GM10847 (cell line): ENCODE data around the gene SCAF8.

ENCODE experiments used
- POLR2A ChIP-seq: IDR thresholded peaks from 2 replicates; pipeline ENCODE4 v1.6.1; 2011; ENCODE audit not compliant: insufficient read length; ENCODE audit errors: extremely low read depth

SCAF8 gene

DNA sequence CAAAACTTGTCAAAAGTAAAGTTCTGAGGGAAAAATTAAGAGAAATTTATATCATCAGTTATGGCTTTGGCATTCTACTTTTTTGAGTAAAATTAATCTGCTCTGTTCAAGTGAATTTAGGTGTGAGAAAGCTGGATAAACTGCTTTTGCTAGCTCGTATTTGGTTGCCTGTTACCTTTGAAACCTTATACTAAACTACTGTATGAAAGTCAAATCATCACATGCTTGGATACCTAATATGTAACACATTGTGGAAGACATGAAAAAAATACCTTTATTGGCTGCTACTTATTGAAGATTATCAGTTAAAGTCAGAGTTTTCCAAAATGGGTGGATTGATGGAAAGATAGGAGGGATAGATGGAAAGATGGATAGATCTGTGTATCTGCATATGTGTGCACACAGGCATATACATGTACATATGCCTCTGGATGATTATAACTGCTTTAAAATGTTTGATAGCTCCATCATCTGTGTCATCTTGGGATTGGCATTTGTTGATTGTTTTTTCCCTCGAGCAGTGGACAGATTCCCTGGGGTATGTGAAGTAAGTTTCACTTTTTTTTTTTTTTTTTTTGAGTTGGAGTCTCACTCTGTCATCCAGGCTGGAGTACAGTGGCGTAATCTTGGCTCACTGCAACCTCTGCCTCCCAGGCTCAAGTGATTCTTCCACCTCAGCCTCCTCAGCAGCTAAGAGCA, 24.3 kb downstream of the SCAF8 start:
- TF ChIP-seq POLR2A, result no peak

DNA sequence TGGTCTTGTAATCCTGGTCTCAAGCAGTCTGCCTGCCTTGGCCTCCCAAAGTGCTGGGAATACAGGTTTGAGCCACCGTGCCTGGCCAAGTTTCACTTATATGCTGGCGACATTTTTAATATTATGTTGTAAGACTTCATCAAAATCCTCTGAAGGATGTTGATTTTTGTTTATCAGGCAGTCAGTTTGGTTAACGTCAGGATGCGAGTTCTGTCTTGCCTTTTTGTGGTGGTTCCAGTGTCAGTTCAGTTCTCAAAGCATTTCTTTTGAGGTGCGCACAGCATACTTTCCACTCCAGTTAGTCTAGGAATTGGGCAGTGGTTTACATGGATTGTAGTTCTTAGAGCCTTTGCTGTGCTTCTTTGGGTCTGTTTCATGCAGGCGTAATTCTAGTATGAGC, 24.9 kb downstream of the SCAF8 start:
- TF ChIP-seq POLR2A, result no peak

DNA sequence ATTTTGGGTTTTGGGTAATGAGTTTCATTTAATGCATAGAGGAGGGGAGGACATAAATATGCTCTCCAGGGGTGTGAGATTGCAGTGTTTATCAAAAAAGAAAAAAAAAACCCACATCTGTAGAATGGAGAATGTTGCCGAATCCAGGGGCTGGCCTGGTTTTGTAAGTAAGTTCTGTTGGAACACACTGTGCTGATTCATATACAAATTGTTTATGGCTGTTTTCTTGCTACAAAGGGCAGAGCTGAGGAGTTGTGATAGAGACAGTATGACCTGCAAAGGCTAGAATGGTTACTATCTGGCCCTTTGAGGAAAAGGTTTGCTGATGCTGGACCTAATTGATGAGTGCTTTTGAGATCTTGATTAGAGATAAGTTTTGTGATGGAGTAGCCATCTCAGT, 30.4 kb downstream of the SCAF8 start:
- no peak for TF ChIP-seq POLR2A

DNA sequence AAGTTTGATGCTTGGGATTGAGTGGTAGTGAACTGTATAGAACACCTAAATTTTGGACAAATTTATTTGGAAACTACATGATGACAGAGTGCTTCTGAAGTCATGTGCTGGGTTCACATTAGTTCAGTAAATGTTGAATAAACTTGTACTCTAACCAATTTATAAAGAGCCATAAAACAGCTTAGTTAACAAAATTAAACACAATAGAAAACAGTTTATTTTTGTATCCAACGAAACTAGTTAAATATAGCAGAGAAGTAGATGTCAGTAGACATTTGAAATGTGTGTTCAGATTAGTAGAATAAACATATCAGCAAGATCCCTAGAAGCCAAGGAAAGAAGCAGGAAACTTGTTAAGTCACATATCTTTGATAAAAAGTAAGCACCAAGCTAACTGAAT, 32.1 kb downstream of the SCAF8 start:
- no peak for TF ChIP-seq POLR2A

DNA sequence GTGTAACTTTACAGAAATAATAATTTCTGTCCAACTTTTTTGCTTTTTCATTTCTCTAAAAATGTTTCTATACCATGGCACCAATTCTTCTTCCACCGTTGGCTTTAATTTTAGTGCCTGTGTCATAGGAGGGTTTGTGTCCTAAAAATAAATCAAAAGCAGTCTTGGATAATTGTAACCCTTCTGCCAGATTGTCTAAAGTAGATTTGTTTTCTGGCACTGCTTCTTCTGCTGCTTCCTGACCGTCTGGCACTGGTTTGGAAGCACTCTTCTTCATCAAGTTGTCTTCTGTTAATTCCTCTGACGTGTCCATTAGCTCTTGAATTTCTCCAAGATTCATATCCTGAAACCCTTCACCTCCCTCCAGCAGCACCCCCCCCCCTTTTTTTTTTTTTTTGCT, 33.1 kb downstream of the SCAF8 start:
- TF ChIP-seq POLR2A, result no peak

DNA sequence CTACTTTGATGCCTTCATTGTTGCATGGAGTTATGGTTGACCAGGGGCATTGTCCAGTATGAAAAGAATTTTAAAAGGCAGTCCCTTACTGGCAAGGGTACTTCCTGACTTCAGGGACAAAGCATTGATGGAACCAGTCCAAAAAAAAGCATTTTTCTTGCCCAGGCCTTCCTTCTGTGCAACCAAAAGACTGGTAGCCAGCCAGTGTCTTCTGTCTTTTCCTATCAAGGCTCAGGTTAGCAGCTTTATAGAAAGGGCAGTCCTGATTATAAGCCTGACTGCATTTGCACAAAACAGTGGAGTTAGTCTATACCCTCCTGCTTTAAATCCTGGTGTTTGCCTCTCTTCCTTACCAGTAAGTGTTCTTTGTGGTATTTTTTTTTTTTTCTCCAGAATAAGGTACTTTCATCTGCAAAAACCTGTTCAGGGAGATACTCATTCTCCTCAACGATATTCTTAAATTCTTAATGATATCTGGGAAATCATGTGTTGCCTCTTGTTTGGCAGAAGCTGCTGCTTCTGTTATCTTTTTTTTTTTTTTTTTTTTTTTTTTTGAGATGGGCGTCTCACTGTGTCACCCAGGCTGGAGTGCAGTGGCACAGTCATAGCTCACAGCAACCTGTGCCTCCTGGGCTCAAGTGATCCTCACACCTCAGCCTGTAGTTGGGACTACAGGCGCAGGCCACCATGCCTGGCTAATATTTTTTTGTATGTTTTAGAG, 33.9 kb downstream of the SCAF8 start:
- no peak for TF ChIP-seq POLR2A

DNA sequence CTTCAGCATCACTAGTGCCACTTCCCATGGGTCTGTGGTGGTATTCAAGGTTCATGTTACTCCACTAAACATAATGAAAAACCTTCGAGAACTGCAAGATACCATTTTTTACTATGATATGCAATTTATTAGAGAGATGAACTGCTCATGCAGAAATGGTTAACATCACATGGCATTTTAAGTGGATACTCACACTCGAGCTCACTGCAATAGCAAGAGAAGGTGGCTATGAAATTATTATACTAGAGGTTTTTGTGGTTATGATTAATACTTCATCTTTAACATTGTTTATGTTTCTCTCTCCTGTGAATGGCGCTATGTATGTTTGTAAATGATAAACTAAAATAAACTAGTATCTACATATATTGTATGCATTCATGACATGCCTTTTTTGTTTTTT, 35.1 kb downstream of the SCAF8 start:
- no peak for TF ChIP-seq POLR2A

DNA sequence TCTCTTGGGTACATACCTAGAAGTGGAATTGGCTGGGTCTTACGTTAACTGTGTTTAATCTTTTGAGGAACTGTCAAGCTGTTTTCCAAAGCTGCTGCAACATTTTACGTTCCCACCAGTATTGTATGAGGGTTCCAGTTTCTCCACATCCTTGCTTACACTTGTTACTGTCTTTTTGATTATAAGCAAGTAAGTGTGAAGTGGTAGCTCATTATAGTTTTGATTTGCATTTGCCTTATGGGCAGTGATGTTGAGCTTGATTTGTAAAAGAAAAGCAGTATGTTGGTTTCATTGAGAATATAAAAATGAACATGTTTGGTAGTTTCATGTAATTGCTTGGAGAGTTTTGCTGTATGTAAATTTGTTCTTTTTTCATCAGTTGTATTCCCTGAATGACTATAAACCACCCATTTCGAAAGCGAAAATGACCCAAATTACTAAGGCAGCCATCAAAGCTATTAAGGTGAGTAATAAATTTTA, 40.4 kb downstream of the SCAF8 start:
- TF ChIP-seq POLR2A, result no peak

DNA sequence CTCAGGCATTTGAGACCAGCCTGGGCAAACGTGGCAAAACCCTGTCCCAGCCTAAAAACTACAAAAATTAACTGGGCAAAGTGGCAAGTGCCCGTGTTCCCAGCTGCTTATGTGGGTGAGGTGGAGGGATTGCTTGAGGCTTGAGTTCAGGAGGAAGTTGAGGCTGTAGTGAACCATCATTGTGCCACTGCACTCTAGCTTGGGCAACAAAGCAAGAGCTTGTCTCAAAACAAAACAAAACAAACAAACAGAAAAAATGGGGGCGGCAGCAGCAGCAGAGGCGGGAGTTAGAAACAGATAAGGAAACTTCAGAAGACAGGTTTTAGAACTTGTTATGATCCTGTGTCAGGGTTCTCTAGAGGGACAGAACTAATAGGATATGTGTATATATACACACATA, 49.0 kb downstream of the SCAF8 start:
- TF ChIP-seq POLR2A, result no peak

DNA sequence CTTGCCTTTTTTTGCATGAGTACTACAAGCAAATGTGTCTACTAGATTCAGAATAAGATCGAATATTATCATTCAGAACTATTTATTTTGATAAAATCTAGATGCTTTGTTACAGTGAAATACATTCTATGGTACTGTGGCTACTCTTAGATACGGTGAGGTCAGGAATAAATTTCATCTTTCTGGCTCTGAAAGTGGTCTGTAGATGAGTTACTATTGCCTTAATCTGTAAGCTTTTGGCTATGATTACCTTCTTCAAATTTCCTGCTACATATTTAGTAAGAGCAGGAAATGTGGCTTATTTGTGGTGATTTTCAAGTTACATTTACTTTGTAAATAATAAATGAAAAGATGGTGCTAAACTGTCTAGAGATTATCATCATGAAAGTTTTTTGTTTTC, 50.0 kb downstream of the SCAF8 start:
- TF ChIP-seq POLR2A, result no peak

DNA sequence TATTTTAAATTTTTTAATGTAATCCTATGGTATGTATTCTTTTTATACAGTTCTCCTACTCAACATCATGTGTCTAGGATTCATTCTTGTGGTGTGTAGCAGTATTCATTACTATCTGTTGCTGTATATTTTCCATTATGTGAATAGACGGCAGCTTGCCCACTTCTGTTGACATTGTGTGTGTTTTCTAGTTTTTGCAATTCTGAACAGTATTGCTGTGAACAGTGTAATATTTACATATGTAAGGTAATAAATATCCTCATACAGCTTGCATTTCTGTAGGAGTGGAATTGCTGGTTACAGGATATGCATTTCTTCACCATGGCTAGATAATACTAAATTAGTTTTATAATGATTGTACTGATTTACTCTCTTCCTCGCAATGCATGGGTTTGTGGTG, 51.9 kb downstream of the SCAF8 start:
- TF ChIP-seq POLR2A, result no peak

DNA sequence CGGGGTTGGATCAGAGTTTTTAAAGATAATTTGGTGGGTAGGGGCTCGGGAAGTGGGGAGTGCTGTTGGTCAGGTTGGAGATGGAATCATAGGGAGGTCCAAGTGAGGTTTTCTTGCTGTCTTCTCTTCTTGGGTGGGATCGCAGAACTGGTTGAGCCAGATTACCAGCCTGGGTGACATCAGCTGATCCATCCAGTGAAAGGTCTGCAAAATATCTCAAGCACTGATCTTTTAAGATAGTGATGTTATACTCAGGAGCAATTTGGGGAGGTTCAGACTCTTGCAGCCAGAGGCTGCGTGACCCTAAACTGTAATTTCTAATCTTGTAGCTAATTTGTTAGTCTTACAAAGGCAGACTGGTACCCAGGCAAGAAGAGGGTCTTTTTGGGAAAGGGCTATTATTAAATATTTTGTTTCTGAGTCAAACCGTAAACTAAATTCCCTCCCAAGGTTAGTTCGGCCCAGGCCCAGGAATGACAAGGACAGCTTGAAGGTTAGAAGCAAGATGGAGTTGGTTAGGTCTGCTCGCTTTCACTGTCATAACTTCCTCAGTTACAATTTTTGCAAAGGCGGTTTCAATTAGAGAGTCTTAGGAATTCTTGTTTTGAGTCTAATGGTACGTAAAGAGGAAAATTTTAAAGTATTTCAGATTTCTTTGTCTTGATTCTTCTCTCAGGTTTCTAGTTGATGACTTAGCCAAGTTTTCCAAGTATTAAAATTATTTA, 53.1 kb downstream of the SCAF8 start:
- no peak for TF ChIP-seq POLR2A

DNA sequence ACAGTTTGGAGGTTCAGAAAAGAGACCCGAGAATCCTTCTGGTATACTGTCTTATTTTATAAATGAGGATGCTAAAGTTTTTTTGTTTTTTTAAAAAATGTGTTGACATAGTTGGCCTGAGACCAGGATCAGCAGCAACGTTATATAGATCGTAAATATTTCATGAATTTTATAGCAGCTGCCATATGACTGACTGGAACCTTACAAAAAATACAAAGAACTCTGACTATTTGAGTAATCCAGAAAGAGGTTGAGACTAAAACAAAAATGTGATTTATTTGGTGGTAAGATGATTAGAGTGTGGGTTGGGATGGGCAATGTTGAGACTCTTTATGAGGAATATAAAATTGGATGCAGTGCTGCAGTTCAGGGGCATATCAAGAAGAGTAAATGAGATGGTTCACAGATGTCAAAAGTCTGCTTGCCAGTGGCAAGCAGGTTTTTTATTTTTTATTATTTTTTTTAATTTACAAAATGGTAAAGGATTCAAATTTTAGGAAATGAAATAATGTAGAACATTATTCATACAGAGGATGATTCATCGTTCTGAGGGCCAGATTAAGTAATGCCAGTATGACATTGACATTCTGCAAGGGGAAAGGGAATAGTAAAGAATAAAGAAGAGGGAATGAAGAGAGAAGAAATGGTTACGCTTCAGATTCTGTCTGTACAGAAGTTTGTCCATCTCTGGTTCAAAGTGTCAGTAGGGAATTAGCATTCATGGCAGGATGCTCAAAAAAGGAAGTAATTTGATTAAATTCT, 58.5 kb downstream of the SCAF8 start:
- no peak for TF ChIP-seq POLR2A

DNA sequence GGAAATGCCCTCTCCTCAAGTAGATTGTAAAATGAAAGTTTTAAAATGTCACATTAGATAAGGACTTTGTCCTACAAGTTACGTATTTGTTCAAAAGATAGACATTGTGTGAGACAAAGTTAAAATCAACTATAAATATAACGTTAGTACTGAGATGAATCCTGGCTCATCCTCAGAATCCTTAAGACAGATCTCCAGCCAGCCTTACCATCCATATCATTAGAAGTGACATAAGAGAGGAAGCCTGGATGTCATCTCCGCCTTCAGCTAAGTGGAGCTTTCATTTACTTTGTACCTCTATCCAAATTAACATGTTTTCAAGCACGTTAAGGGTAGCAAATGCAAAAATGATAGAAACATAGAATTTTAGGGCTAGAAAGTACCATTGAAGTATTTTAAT, 59.1 kb downstream of the SCAF8 start:
- no peak for TF ChIP-seq POLR2A

DNA sequence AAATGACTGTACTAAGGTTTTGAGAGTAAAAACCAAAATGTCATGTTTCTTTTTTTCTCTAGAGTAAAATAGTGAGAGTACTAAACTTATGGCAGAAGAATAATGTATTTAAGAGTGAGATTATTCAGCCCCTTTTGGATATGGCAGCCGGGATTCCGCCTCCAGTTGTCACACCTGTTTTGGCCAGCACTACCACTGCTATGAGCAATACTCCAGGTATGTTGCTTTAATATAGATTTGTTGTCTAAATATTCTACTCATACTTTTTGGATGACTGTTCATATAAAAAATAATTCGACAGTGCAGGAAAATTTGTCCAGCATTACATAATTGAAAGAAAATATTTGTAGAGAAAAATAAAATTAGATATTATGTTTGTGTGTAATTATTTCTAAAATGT, 59.5 kb downstream of the SCAF8 start:
- no peak for TF ChIP-seq POLR2A
